Naive thymus-derived CD4-positive, alpha-beta T cell (primary cell): ENCODE measurements around the gene SYCN. TPM values are rescaled to one million over a fixed set of nuclear protein-coding genes. Genes with fewer than 3 reads are reported as not detected.

Source experiments
- ATAC-seq: fragments of 150-1000 bp; cut with Tn5 transposase; 2 replicates; pipeline ENCODE4 v1.10.0; 2021; ENCODE audit warnings: mild to moderate bottlenecking, moderate library complexity
- CTCF ChIA-PET: fragments of 350-600 bp; sonication (Branson Sonifier 250); formaldehyde crosslinking; loops from one replicate; lab custom pipeline; 2021; ENCODE audit warnings: antibody characterized with exemption; lab: Charles Lee
- POLR2A ChIA-PET: fragments of 350-600 bp; sonication (Branson Sonifier 250); formaldehyde crosslinking; loops from one replicate; lab custom pipeline; 2021; ENCODE audit warnings: antibody characterized with exemption, inconsistent platforms; lab: Charles Lee
- DNase-seq, 9 donors: peaks; one replicate each; pipeline versions ENCODE4 v3.0.0 to v3.0.0-alpha.2; 2020 to 2022; ENCODE audit warnings: mixed read lengths in 1 of 9
- H3K27ac ChIP-seq: one replicate; pipeline ENCODE4 v1.7.0; 2013; ENCODE audit warnings: mild to moderate bottlenecking, low read depth, low read length, moderate library complexity
- H3K27me3 ChIP-seq, 2 donors: one replicate each; pipeline ENCODE4 v1.7.0; 2013; ENCODE audit warnings: low read length in 2 of 2, mild to moderate bottlenecking in 2 of 2, moderate library complexity in 2 of 2; ENCODE audit not compliant: control insufficient read depth in 2 of 2, insufficient read depth in 2 of 2
- H3K36me3 ChIP-seq, 3 experiments: 1 replicate in 2 of 3; 2 replicates in 1 of 3; pipeline ENCODE4 v1.7.0; 2013; ENCODE audit warnings: low read length in 3 of 3, mild to moderate bottlenecking in 3 of 3, moderate library complexity in 1 of 3; ENCODE audit not compliant: insufficient read depth in 3 of 3, control insufficient read depth in 2 of 3
- H3K4me1 ChIP-seq, 2 donors: one replicate each; pipeline ENCODE4 v1.7.0; 2013; ENCODE audit warnings: low read length in 2 of 2, mild to moderate bottlenecking in 2 of 2, moderate library complexity in 1 of 2; ENCODE audit not compliant: control insufficient read depth in 2 of 2, insufficient read depth in 2 of 2
- H3K4me3 ChIP-seq: 2 replicates; pipeline ENCODE4 v1.7.0; 2013; ENCODE audit warnings: mild to moderate bottlenecking, low read length
- H3K9me3 ChIP-seq, 3 experiments: 1 replicate in 2 of 3; 2 replicates in 1 of 3; pipeline ENCODE4 v1.7.0; 2013; ENCODE audit warnings: low read length in 3 of 3; ENCODE audit not compliant: control insufficient read depth in 2 of 3
- H3K27ac Mint-ChIP-seq, 9 donors: one replicate each; pipeline ENCODE4 v1.8.0; 2020 to 2022; ENCODE audit warnings: mixed read lengths in 9 of 9, mild to moderate bottlenecking in 8 of 9, moderate library complexity in 5 of 9, inconsistent platforms in 2 of 9
- H3K27me3 Mint-ChIP-seq, 5 donors: one replicate each; pipeline ENCODE4 v1.8.0; 2021 to 2022; ENCODE audit warnings: mixed read lengths in 5 of 5, mild to moderate bottlenecking in 1 of 5
- H3K36me3 Mint-ChIP-seq, 5 donors: one replicate each; pipeline ENCODE4 v1.8.0; 2020 to 2022; ENCODE audit warnings: mixed read lengths in 5 of 5, mild to moderate bottlenecking in 3 of 5, inconsistent platforms in 1 of 5
- H3K4me1 Mint-ChIP-seq, 7 donors: one replicate each; pipeline ENCODE4 v1.8.0; 2020 to 2022; ENCODE audit warnings: mixed read lengths in 7 of 7, mild to moderate bottlenecking in 3 of 7, inconsistent platforms in 1 of 7
- H3K4me3 Mint-ChIP-seq, 10 donors: one replicate each; pipeline ENCODE4 v1.8.0; 2020 to 2022; ENCODE audit warnings: mild to moderate bottlenecking in 10 of 10, mixed read lengths in 10 of 10, moderate library complexity in 6 of 10, inconsistent platforms in 2 of 10
- H3K9me3 Mint-ChIP-seq, 11 donors: one replicate each; pipeline ENCODE4 v1.8.0; 2020 to 2022; ENCODE audit warnings: mixed read lengths in 11 of 11, mild to moderate bottlenecking in 4 of 11, inconsistent platforms in 1 of 11, moderate library complexity in 1 of 11
- intact Hi-C, 2 donors: fragments of 100-400 bp; cut with micrococcal nuclease; formaldehyde crosslinking; loops; one replicate each; pipeline ENCODE4 v1.15.1; 2023
- polyA plus RNA-seq, 2 donors: library from polyadenylated mRNA; unstranded; fragments of 300-500 nt; fragmentation: Illumina TruSeq; gene quantifications; one replicate each; pipeline ENCODE4 v1.2.3, GENCODE V29; 2021
- total RNA-seq, 6 experiments: library from RNA in 5 of 6; stranded (reverse) in 5 of 6; gene quantifications; 1 replicate in 5 of 6; 2 replicates in 1 of 6; pipeline ENCODE4 v1.2.3 and lab custom pipeline; 2021 to 2026

The SYCN gene
- total and polyA plus RNA-seq, 7 experiments from 2014 or later = not detected

DNA sequence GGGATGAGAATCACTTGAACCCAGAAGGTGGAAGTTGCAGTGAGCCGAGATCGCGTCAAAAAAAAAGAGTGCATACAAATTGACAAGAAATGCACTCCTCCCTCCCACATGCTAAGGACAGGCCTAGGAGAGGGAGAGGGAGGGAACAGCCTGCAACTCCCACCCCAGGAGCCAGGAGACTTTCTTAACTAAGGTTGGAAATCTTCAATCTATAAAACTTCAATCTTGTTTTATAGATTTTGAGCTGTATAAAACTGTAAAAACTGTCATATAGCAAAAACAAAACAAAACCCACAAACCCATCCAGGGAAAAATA lies 1.3 kb upstream of the SYCN start:
- intact Hi-C loops = no loop called here
- no peaks in the 10 kb centered on the region for H3K36me3 Mint-ChIP-seq
- ChIA-PET CTCF (no interaction called here), POLR2A (no interaction called here)
- Histone ChIP-seq H3K9me3 (no peaks in the 10 kb centered on the region), H3K27ac (no peak overlapping the region), H3K4me1 (no peaks in the 10 kb centered on the region), H3K36me3 (no peaks in the 10 kb centered on the region), H3K4me3 (no peak overlapping the region), H3K27me3 (peaks cover 0 to 15% of the 10 kb centered on the region in 2 donors)
- H3K27me3 Mint-ChIP-seq = peaks cover 33 to 53% (median 42%) of the 10 kb centered on the region in 5 donors
- no peaks in the 10 kb centered on the region for H3K9me3 Mint-ChIP-seq
- DNase-seq (no peak), ATAC-seq (no peak)
- H3K4me3 Mint-ChIP-seq = no peak overlapping the region
- H3K4me1 Mint-ChIP-seq = peaks cover 0 to 5% (median 0%) of the 10 kb centered on the region in 7 donors
- no peak overlapping the region for H3K27ac Mint-ChIP-seq

DNA sequence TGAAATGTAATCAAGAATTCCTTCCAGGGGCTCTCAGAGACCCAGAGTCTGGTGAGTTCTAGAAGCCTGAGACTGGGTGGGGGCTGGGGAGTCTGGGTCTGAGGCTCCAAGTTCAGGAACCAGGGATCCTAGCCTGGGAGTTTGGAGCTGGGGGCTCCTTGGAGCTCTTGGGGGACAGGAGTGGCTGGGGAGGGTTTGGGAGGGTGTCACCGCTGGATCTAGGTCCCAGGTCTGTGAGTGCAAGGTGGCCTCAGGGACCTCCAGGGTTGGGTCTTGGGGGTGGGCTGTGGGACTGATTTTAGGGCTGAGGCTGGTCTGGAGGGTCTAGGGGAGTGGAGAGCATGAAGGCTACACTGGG lies 1.1 kb downstream of the SYCN start:
- Histone ChIP-seq H3K9me3 (no peaks in the 10 kb centered on the region), H3K4me1 (no peaks in the 10 kb centered on the region), H3K36me3 (no peaks in the 10 kb centered on the region), H3K4me3 (no peak overlapping the region), H3K27ac (no peak overlapping the region), H3K27me3 (peaks cover 0 to 18% of the 10 kb centered on the region in 2 donors)
- Mint-ChIP-seq H3K4me1 (peaks cover 0 to 5% (median 0%) of the 10 kb centered on the region in 7 donors), H3K27me3 (peaks cover 38 to 69% (median 51%) of the 10 kb centered on the region in 5 donors), H3K36me3 (no peaks in the 10 kb centered on the region), H3K4me3 (no peak overlapping the region), H3K27ac (no peak overlapping the region), H3K9me3 (no peaks in the 10 kb centered on the region)
- CTCF ChIA-PET = no interaction called here
- DNase-seq (no peak), ATAC-seq (no peak)
- POLR2A ChIA-PET = no interaction called here
- intact Hi-C loops = no loop called here

DNA sequence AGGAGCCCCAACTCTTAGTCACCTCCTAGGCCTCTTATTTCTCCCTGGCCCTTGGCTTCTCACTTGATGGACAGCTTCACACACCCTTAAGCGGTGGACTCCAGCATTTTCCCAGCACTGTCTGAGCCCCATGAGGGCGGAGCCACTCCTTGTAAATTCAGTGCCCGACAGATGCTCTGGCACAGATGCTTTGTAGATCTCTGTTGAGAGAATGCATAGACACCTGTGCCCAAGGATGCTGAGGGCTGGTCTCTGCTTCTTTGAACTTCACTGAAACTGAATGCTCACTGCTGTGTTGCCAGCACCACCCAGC lies 3.3 kb downstream of the SYCN start:
- Mint-ChIP-seq H3K4me1 (peaks cover 4 to 14% (median 13%) of the 10 kb centered on the region in 7 donors), H3K27me3 (peaks cover 46 to 88% (median 64%) of the 10 kb centered on the region in 5 donors), H3K27ac (peak overlapping the region in 1 of 9 donors; percentile 60), H3K4me3 (no peak overlapping the region), H3K9me3 (no peaks in the 10 kb centered on the region), H3K36me3 (peaks cover 0 to 2% (median 0%) of the 10 kb centered on the region in 5 donors)
- Histone ChIP-seq H3K36me3 (no peaks in the 10 kb centered on the region), H3K27ac (no peak overlapping the region), H3K4me3 (no peak overlapping the region), H3K9me3 (no peaks in the 10 kb centered on the region), H3K4me1 (peaks cover 8 to 12% of the 10 kb centered on the region in 2 donors), H3K27me3 (peaks cover 0 to 28% of the 10 kb centered on the region in 2 donors)
- ATAC-seq = no peak
- intact Hi-C loops = no loop called here
- no peak for DNase-seq
- ChIA-PET CTCF (no interaction called here), POLR2A (no interaction called here)

- POLR2A ChIA-PET = interaction anchor here (0.5 kb wide), 1 partner anchor 134 kb away, joined by 3 read pairs; no protein-coding TSS in a partner anchor
- no peak overlapping the region for H3K27ac ChIP-seq
- Mint-ChIP-seq H3K27me3 (peaks cover 51 to 91% (median 69%) of the 10 kb centered on the region in 5 donors), H3K36me3 (peaks cover 0 to 2% (median 0%) of the 10 kb centered on the region in 5 donors), H3K4me3 (no peak overlapping the region), H3K9me3 (no peaks in the 10 kb centered on the region), H3K27ac (no peak overlapping the region), H3K4me1 (peaks cover 9 to 20% (median 18%) of the 10 kb centered on the region in 7 donors)
- DNase-seq = no peak
- H3K36me3 ChIP-seq = no peaks in the 10 kb centered on the region
- intact Hi-C loops = no loop called here
- ATAC-seq = no peak
- CTCF ChIA-PET = no interaction called here
- H3K9me3 ChIP-seq = no peaks in the 10 kb centered on the region
- peaks cover 0 to 31% of the 10 kb centered on the region in 2 donors for H3K27me3 ChIP-seq
- H3K4me3 ChIP-seq = no peak overlapping the region
- H3K4me1 ChIP-seq = peaks cover 9 to 16% of the 10 kb centered on the region in 2 donors
Measured at GRCh38 chr19:39200066-39200802, 3.8 kb downstream of the SYCN start.

- POLR2A ChIA-PET = no interaction called here
Measured at GRCh38 chr19:39199025-39199424, 5.0 kb downstream of the SYCN start.

GRCh38 chr19:39197808-39198207 lies 6.3 kb downstream of the SYCN start:
- intact Hi-C loops = no loop called here
- peaks cover 50 to 85% (median 69%) of the 10 kb centered on the region in 5 donors for H3K27me3 Mint-ChIP-seq
- ChIA-PET CTCF (no interaction called here), POLR2A (no interaction called here)
- H3K27ac ChIP-seq = no peak overlapping the region
- no peaks in the 10 kb centered on the region for H3K36me3 ChIP-seq
- no peak for DNase-seq
- peaks cover 12 to 24% (median 19%) of the 10 kb centered on the region in 7 donors for H3K4me1 Mint-ChIP-seq
- no peak overlapping the region for H3K4me3 ChIP-seq
- peaks cover 9 to 16% of the 10 kb centered on the region in 2 donors for H3K4me1 ChIP-seq
- peak overlapping the region in 3 of 10 donors; percentile 52 to 74 (median 56) for H3K4me3 Mint-ChIP-seq
- no peak overlapping the region for H3K27ac Mint-ChIP-seq
- H3K9me3 Mint-ChIP-seq = no peaks in the 10 kb centered on the region
- ATAC-seq = no peak
- H3K9me3 ChIP-seq = no peaks in the 10 kb centered on the region
- H3K27me3 ChIP-seq = peaks cover 0 to 24% of the 10 kb centered on the region in 2 donors
- H3K36me3 Mint-ChIP-seq = peaks cover 0 to 2% (median 0%) of the 10 kb centered on the region in 5 donors

More at GRCh38 chr19:39199025-39199424, 5.0 kb downstream of the SYCN start:
- Histone ChIP-seq H3K27ac (no peak overlapping the region), H3K4me3 (no peak overlapping the region), H3K4me1 (peaks cover 9 to 16% of the 10 kb centered on the region in 2 donors), H3K9me3 (no peaks in the 10 kb centered on the region), H3K27me3 (peaks cover 0 to 29% of the 10 kb centered on the region in 2 donors), H3K36me3 (no peaks in the 10 kb centered on the region)
- ATAC-seq (no peak), DNase-seq (no peak)
- Mint-ChIP-seq H3K36me3 (peaks cover 0 to 2% (median 0%) of the 10 kb centered on the region in 5 donors), H3K27me3 (peaks cover 53 to 88% (median 70%) of the 10 kb centered on the region in 5 donors), H3K4me3 (peak overlapping the region in 1 of 10 donors; percentile 34), H3K27ac (no peak overlapping the region), H3K9me3 (no peaks in the 10 kb centered on the region), H3K4me1 (peaks cover 12 to 24% (median 19%) of the 10 kb centered on the region in 7 donors)
- intact Hi-C loops = no loop called here
- CTCF ChIA-PET = no interaction called here
